Natural killer cell (primary cell): Measurements from ENCODE around the gene POLA2. TPM values are rescaled to one million over a fixed set of nuclear protein-coding genes. Genes with fewer than 3 reads are reported as not detected.
"Not testable (repeated sequence)": the region's sequence is repeated elsewhere in the genome, so short reads cannot be mapped to it uniquely, and the experiment has no call there.

Experiments used
- ATAC-seq, 3 donors: fragments of 150-1000 bp in 2 of 3; fragments of 200-7000 bp in 1 of 3; cut with Tn5 transposase; 1 replicate in 1 of 3; 2 replicates in 2 of 3; pipeline ENCODE4 v1.10.0; 2021; ENCODE audit warnings: mild to moderate bottlenecking in 2 of 3, moderate library complexity in 2 of 3
- DNase-seq, 2 donors: peaks; one replicate each; pipeline versions ENCODE4 v3.0.0 to v3.0.0-alpha.2; 2013 to 2021; ENCODE audit warnings: mixed read lengths in 1 of 2
- H3K27ac ChIP-seq: one replicate; pipeline ENCODE4 v1.5.1; 2013; ENCODE audit warnings: mild to moderate bottlenecking, low read length
- H3K27me3 ChIP-seq: one replicate; pipeline ENCODE4 v1.6.1; 2013; ENCODE audit warnings: low read length; ENCODE audit not compliant: control insufficient read depth, insufficient read depth
- H3K36me3 ChIP-seq: one replicate; pipeline ENCODE4 v1.6.1; 2013; ENCODE audit warnings: low read length; ENCODE audit not compliant: control insufficient read depth, insufficient read depth
- H3K4me1 ChIP-seq: one replicate; pipeline ENCODE4 v1.6.1; 2013; ENCODE audit warnings: low read length; ENCODE audit not compliant: control insufficient read depth, insufficient read depth
- H3K4me3 ChIP-seq: one replicate; pipeline ENCODE4 v1.5.1; 2013; ENCODE audit warnings: low read length
- H3K9me3 ChIP-seq: one replicate; pipeline ENCODE4 v1.6.1; 2013; ENCODE audit warnings: low read length; ENCODE audit not compliant: control insufficient read depth, insufficient read depth
- H3K27ac Mint-ChIP-seq, 2 donors: one replicate each; pipeline ENCODE4 v1.8.0; 2022; ENCODE audit warnings: mild to moderate bottlenecking in 2 of 2, mixed read lengths in 2 of 2, moderate library complexity in 1 of 2
- H3K27me3 Mint-ChIP-seq, 2 donors: one replicate each; pipeline ENCODE4 v1.8.0; 2022; ENCODE audit warnings: low read depth in 2 of 2, mixed read lengths in 2 of 2
- H3K36me3 Mint-ChIP-seq: one replicate; pipeline ENCODE4 v1.8.0; 2022; ENCODE audit warnings: mixed read lengths
- H3K4me1 Mint-ChIP-seq, 2 donors: one replicate each; pipeline ENCODE4 v1.8.0; 2022; ENCODE audit warnings: mixed read lengths in 2 of 2
- H3K4me3 Mint-ChIP-seq: one replicate; pipeline ENCODE4 v1.8.0; 2022; ENCODE audit warnings: mild to moderate bottlenecking, moderate library complexity, mixed read lengths
- H3K9me3 Mint-ChIP-seq, 2 donors: one replicate each; pipeline ENCODE4 v1.8.0; 2022; ENCODE audit warnings: mixed read lengths in 2 of 2
- WGBS: methylation state at CpG from one replicate; pipeline ENCODE4 v1.1.7; 2013; ENCODE audit warnings: missing lambda C conversion rate; ENCODE audit not compliant: insufficient coverage; 5-methylcytosine and 5-hydroxymethylcytosine counted together
- intact Hi-C: fragments of 100-400 bp; cut with micrococcal nuclease; formaldehyde crosslinking; loops from one replicate; pipeline ENCODE4 v1.14.2; 2022
- total RNA-seq, 4 donors: library from RNA; stranded (reverse); fragments of 120-200 nt in 1 of 4; gene quantifications; one replicate each; pipeline versions ENCODE4 v1.2.3 to v1.2.4, GENCODE V29; 2013 to 2022
- TF ChIP-seq, protein P1 (sequence below): fragments of 200-600 bp; IDR thresholded peaks from one replicate; pipeline ENCODE4 v1.8.0; 2022; ENCODE audit warnings: antibody characterized with exemption

The POLA2 gene
- total RNA-seq, 3 donors from 2014 or later (not counting 1 experiment from before 2014, with no cell fraction given): 21.2 to 24.2 (median 22.7) TPM

- Mint-ChIP-seq H3K36me3 (no peaks in the 10 kb centered on the region), H3K4me3 (no peak overlapping the region), H3K4me1 (no peaks in the 10 kb centered on the region), H3K27ac (no peak overlapping the region), H3K9me3 (no peaks in the 10 kb centered on the region), H3K27me3 (no peaks in the 10 kb centered on the region)
- H3K27ac ChIP-seq: no peak overlapping the region
- peaks cover 7% of the 10 kb centered on the region for H3K9me3 ChIP-seq
- H3K27me3 ChIP-seq: no peaks in the 10 kb centered on the region
- H3K36me3 ChIP-seq: no peaks in the 10 kb centered on the region
- no peak for ATAC-seq
- no peak for DNase-seq
- no peak overlapping the region for H3K4me3 ChIP-seq
- intact Hi-C loops: no loop called here
- TF ChIP-seq, protein P1, sequence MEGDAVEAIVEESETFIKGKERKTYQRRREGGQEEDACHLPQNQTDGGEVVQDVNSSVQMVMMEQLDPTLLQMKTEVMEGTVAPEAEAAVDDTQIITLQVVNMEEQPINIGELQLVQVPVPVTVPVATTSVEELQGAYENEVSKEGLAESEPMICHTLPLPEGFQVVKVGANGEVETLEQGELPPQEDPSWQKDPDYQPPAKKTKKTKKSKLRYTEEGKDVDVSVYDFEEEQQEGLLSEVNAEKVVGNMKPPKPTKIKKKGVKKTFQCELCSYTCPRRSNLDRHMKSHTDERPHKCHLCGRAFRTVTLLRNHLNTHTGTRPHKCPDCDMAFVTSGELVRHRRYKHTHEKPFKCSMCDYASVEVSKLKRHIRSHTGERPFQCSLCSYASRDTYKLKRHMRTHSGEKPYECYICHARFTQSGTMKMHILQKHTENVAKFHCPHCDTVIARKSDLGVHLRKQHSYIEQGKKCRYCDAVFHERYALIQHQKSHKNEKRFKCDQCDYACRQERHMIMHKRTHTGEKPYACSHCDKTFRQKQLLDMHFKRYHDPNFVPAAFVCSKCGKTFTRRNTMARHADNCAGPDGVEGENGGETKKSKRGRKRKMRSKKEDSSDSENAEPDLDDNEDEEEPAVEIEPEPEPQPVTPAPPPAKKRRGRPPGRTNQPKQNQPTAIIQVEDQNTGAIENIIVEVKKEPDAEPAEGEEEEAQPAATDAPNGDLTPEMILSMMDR: no peak
- 88% methylated on average over 5 of the region's 6 CpGs for WGBS
- no peaks in the 10 kb centered on the region for H3K4me1 ChIP-seq
Measured at GRCh38 chr11:65242389-65242788, 19.4 kb upstream of the POLA2 start.

GRCh38 chr11:65243797-65244196 is 18.0 kb upstream of the POLA2 start:
- Mint-ChIP-seq H3K27me3 (no peaks in the 10 kb centered on the region), H3K27ac (no peak overlapping the region), H3K36me3 (no peaks in the 10 kb centered on the region), H3K4me1 (no peaks in the 10 kb centered on the region), H3K4me3 (no peak overlapping the region), H3K9me3 (no peaks in the 10 kb centered on the region)
- no peaks in the 10 kb centered on the region for H3K36me3 ChIP-seq
- H3K9me3 ChIP-seq: peaks cover 7% of the 10 kb centered on the region
- H3K4me1 ChIP-seq: no peaks in the 10 kb centered on the region
- intact Hi-C loops: no loop called here
- 78% methylated on average over 4 of the region's 4 CpGs for WGBS
- TF ChIP-seq, protein P1: no peak
- no peak overlapping the region for H3K4me3 ChIP-seq
- DNase-seq: no peak
- no peaks in the 10 kb centered on the region for H3K27me3 ChIP-seq
- ATAC-seq: no peak
- H3K27ac ChIP-seq: no peak overlapping the region

GRCh38 chr11:65245046-65245445 is 16.7 kb upstream of the POLA2 start:
- H3K36me3 Mint-ChIP-seq, H3K27ac Mint-ChIP-seq, H3K9me3 Mint-ChIP-seq, H3K36me3 ChIP-seq, H3K4me3 ChIP-seq, H3K27me3 Mint-ChIP-seq, H3K27me3 ChIP-seq, intact Hi-C loops, H3K4me1 Mint-ChIP-seq, H3K4me1 ChIP-seq, H3K27ac ChIP-seq, H3K4me3 Mint-ChIP-seq, DNase-seq, H3K9me3 ChIP-seq, ATAC-seq: not testable (repeated sequence)
- 90% methylated on average over 4 of the region's 8 CpGs for WGBS

GRCh38 chr11:65246506-65246905 is 15.3 kb upstream of the POLA2 start:
- Mint-ChIP-seq H3K9me3 (no peaks in the 10 kb centered on the region), H3K27me3 (no peaks in the 10 kb centered on the region), H3K36me3 (no peaks in the 10 kb centered on the region), H3K27ac (no peak overlapping the region), H3K4me1 (no peaks in the 10 kb centered on the region), H3K4me3 (no peak overlapping the region)
- WGBS: 83% methylated on average over 2 of the region's 5 CpGs
- Histone ChIP-seq H3K4me3 (no peak overlapping the region), H3K36me3 (no peaks in the 10 kb centered on the region), H3K27ac (no peak overlapping the region), H3K4me1 (no peaks in the 10 kb centered on the region), H3K9me3 (peaks cover 7% of the 10 kb centered on the region), H3K27me3 (no peaks in the 10 kb centered on the region)
- ATAC-seq (no peak), DNase-seq (no peak)
- intact Hi-C loops: no loop called here
- TF ChIP-seq, protein P1: no peak

GRCh38 chr11:65248184-65248710 is 13.5 kb upstream of the POLA2 start:
- H3K27ac Mint-ChIP-seq, intact Hi-C loops, H3K4me1 Mint-ChIP-seq, ATAC-seq, H3K4me3 ChIP-seq, DNase-seq, H3K9me3 ChIP-seq, H3K36me3 ChIP-seq, H3K27ac ChIP-seq, H3K4me3 Mint-ChIP-seq, H3K27me3 Mint-ChIP-seq, H3K4me1 ChIP-seq, H3K9me3 Mint-ChIP-seq, H3K27me3 ChIP-seq, H3K36me3 Mint-ChIP-seq: not testable (repeated sequence)
- 87% methylated on average over 8 of the region's 9 CpGs for WGBS
